Colonic mucosa (tissue), 4 donors: ENCODE results near the gene HBS1L. TPM values are rescaled to one million over a fixed set of nuclear protein-coding genes. Genes with fewer than 3 reads are reported as not detected.

ENCODE experiments used
- DNase-seq: peaks from one replicate; pipeline ENCODE4 v3.0.0-alpha.2; 2020
- H3K27ac ChIP-seq: fragments of 200-600 bp; one replicate; pipeline ENCODE4 v1.8.0; 2021
- H3K27me3 ChIP-seq: fragments of 200-600 bp; one replicate; pipeline ENCODE4 v1.8.0; 2021
- H3K36me3 ChIP-seq: fragments of 200-600 bp; one replicate; pipeline ENCODE4 v1.8.0; 2021
- H3K4me1 ChIP-seq: fragments of 200-600 bp; one replicate; pipeline ENCODE4 v1.8.0; 2021; ENCODE audit warnings: mild to moderate bottlenecking
- H3K4me3 ChIP-seq: fragments of 200-600 bp; one replicate; pipeline ENCODE4 v1.8.0; 2021
- H3K9ac ChIP-seq, 2 donors: one replicate each; pipeline ENCODE4 v1.7.0; 2013; ENCODE audit warnings: control low read depth in 2 of 2, low read depth in 2 of 2, low read length in 2 of 2
- H3K9me3 ChIP-seq: fragments of 200-600 bp; one replicate; pipeline ENCODE4 v1.8.0; 2021
- CTCF ChIP-seq: fragments of 200-600 bp; IDR thresholded peaks from one replicate; pipeline ENCODE4 v1.8.0; 2022; ENCODE audit warnings: antibody characterized with exemption, mild to moderate bottlenecking
- intact Hi-C: fragments of 100-400 bp; cut with DNase I; formaldehyde crosslinking; loops from one replicate; pipeline ENCODE4 v1.14.1; 2022
- total RNA-seq, 2 donors: library from RNA; stranded (reverse); fragmentation: NEBNext Ultra II Directional in 1 of 2; extraction: Animal tissue kit (Norgen Biotek cat#: 25700) in 1 of 2; gene quantifications; one replicate each; pipeline ENCODE4 v1.2.1, GENCODE V29; 2021
- donor health status: healthy.
- donor health status: DM: no; HTN: no; CAD: no.
- donor health status: DM: no; HTN: no; CAD: no.

HBS1L gene
- total RNA-seq, 2 donors from 2014 or later, result 58.1 to 59.7 TPM

GRCh38 chr6:135056632-135057031, 2.0 kb upstream of the HBS1L start:
- Histone ChIP-seq H3K27ac (no peak overlapping the region), H3K9ac (no peak overlapping the region), H3K4me1 (peaks cover 8% of the 10 kb centered on the region), H3K36me3 (no peaks in the 10 kb centered on the region), H3K9me3 (no peaks in the 10 kb centered on the region), H3K27me3 (no peaks in the 10 kb centered on the region), H3K4me3 (no peak overlapping the region)
- TF ChIP-seq CTCF, result no peak
- no peak for DNase-seq
- intact Hi-C loops, result no loop called here

GRCh38 chr6:135054226-135054568, 425 bp downstream of the HBS1L start:
- Histone ChIP-seq H3K9ac (peak overlapping the region; percentile 81 to 85), H3K4me1 (peaks cover 8% of the 10 kb centered on the region), H3K4me3 (peak overlapping the region; percentile 77), H3K27ac (peak overlapping the region; percentile 68), H3K27me3 (no peaks in the 10 kb centered on the region), H3K9me3 (no peaks in the 10 kb centered on the region), H3K36me3 (no peaks in the 10 kb centered on the region)
- intact Hi-C loops, result no loop called here
- no peak for DNase-seq
- TF ChIP-seq CTCF, result no peak

- Histone ChIP-seq H3K36me3 (no peaks in the 10 kb centered on the region), H3K27ac (no peak overlapping the region), H3K4me1 (peaks cover 8% of the 10 kb centered on the region), H3K9ac (no peak overlapping the region), H3K9me3 (no peaks in the 10 kb centered on the region), H3K27me3 (no peaks in the 10 kb centered on the region), H3K4me3 (peak overlapping the region; percentile 77)
- TF ChIP-seq CTCF, result no peak
- no peak for DNase-seq
- intact Hi-C loops, result no loop called here
Observed at GRCh38 chr6:135053406-135053805, 1.2 kb downstream of the HBS1L start.

GRCh38 chr6:135052939-135053338, 1.7 kb downstream of the HBS1L start:
- Histone ChIP-seq H3K4me3 (no peak overlapping the region), H3K27ac (no peak overlapping the region), H3K9ac (no peak overlapping the region), H3K9me3 (no peaks in the 10 kb centered on the region), H3K4me1 (peaks cover 8% of the 10 kb centered on the region), H3K36me3 (no peaks in the 10 kb centered on the region), H3K27me3 (no peaks in the 10 kb centered on the region)
- no peak for TF ChIP-seq CTCF
- intact Hi-C loops, result no loop called here
- no peak for DNase-seq

- H3K9me3 ChIP-seq, result no peaks in the 10 kb centered on the region
- no peak for DNase-seq
Observed at GRCh38 chr6:135048915-135049314, 5.7 kb downstream of the HBS1L start.

More at GRCh38 chr6:135048915-135049314, 5.7 kb downstream of the HBS1L start:
- no peak for TF ChIP-seq CTCF
- intact Hi-C loops, result no loop called here
- H3K9ac ChIP-seq, result no peak overlapping the region
- peaks cover 8% of the 10 kb centered on the region for H3K4me1 ChIP-seq
- H3K27me3 ChIP-seq, result no peaks in the 10 kb centered on the region
- no peak overlapping the region for H3K4me3 ChIP-seq
- H3K36me3 ChIP-seq, result no peaks in the 10 kb centered on the region
- no peak overlapping the region for H3K27ac ChIP-seq
